Cardiac septum (tissue), 1 donor: ENCODE data around the gene DSG1. TPM values are rescaled to one million over a fixed set of nuclear protein-coding genes. Genes with fewer than 3 reads are reported as not detected.
"Not testable (repeated sequence)": the region's sequence is repeated elsewhere in the genome, so short reads cannot be mapped to it uniquely, and the experiment has no call there.

Experiments used
- DNase-seq: peaks from one replicate; pipeline ENCODE4 v3.0.0-alpha.2; 2020; ENCODE audit warnings: low spot score
- intact Hi-C: fragments of 100-400 bp; cut with DNase I; formaldehyde crosslinking; loops from one replicate; pipeline ENCODE4 v1.14.0; 2022
- total RNA-seq: library from RNA; stranded (reverse); fragmentation: NEBNext Ultra II Directional; extraction: Animal tissue kit (Norgen Biotek cat#: 25700); gene quantifications from one replicate; pipeline ENCODE4 v1.2.1, GENCODE V29; 2021
- donor health status: DM: no; HTN: no; CAD: no.

DSG1 gene
- total RNA-seq, 1 donor from 2014 or later = 0.89 TPM

- intact Hi-C loops = no loop called here
- DNase-seq = no peak
These were observed 7.1 kb downstream of the DSG1 start for GRCh38 chr18:31325051-31325450.

- intact Hi-C loops = no loop called here
- DNase-seq = no peak
These were observed 12.0 kb downstream of the DSG1 start for GRCh38 chr18:31329787-31330438.

GRCh38 chr18:31343454-31343853, 25.5 kb downstream of the DSG1 start:
- DNase-seq = no peak
- intact Hi-C loops = no loop called here

GRCh38 chr18:31353336-31353735, 35.4 kb downstream of the DSG1 start:
- intact Hi-C loops, DNase-seq: not testable (repeated sequence)

- intact Hi-C loops = no loop called here
- no peak for DNase-seq
These were observed 37.0 kb downstream of the DSG1 start for GRCh38 chr18:31354990-31355389.

GRCh38 chr18:31356025-31356424, 38.1 kb downstream of the DSG1 start:
- intact Hi-C loops = no loop called here

GRCh38 chr18:31364190-31364589, 46.2 kb downstream of the DSG1 start:
- DNase-seq = no peak
- intact Hi-C loops = no loop called here

More at GRCh38 chr18:31356025-31356424, 38.1 kb downstream of the DSG1 start:
- DNase-seq = no peak

- DNase-seq = no peak
- intact Hi-C loops = no loop called here
These were observed 51.5 kb downstream of the DSG1 start for GRCh38 chr18:31369478-31369877.

GRCh38 chr18:31371989-31372388, 54.0 kb downstream of the DSG1 start:
- no peak for DNase-seq
- intact Hi-C loops = no loop called here

- no peak for DNase-seq
- intact Hi-C loops = no loop called here
These were observed 55.7 kb downstream of the DSG1 start for GRCh38 chr18:31373641-31374040.

- no peak for DNase-seq
- intact Hi-C loops = no loop called here
These were observed 58.5 kb downstream of the DSG1 start, which contains the start of gene DSG4 for GRCh38 chr18:31376477-31376876. TSS of gene DSG4 (plus strand) at chr18:31376777. CDS start at chr18:31376912, 135 bp downstream.

- intact Hi-C loops = no loop called here
- DNase-seq = no peak
These were observed 63.0 kb downstream of the DSG1 start for GRCh38 chr18:31380912-31381311.

GRCh38 chr18:31382107-31382506, 64.1 kb downstream of the DSG1 start:
- no peak for DNase-seq
- intact Hi-C loops = no loop called here

- intact Hi-C loops = no loop called here
- no peak for DNase-seq
These were observed 68.8 kb downstream of the DSG1 start for GRCh38 chr18:31386741-31387140.

- no peak for DNase-seq
- intact Hi-C loops = no loop called here
These were observed 75.3 kb downstream of the DSG1 start for GRCh38 chr18:31393286-31393685.

GRCh38 chr18:31396796-31397612, 79.0 kb downstream of the DSG1 start:
- intact Hi-C loops = no loop called here
- no peak for DNase-seq

GRCh38 chr18:31398191-31398590, 80.2 kb downstream of the DSG1 start:
- no peak for DNase-seq
- intact Hi-C loops = no loop called here

- intact Hi-C loops = no loop called here
- no peak for DNase-seq
These were observed 81.5 kb downstream of the DSG1 start for GRCh38 chr18:31399306-31400032.

GRCh38 chr18:31401156-31402025, 83.4 kb downstream of the DSG1 start:
- no peak for DNase-seq
- intact Hi-C loops = no loop called here

GRCh38 chr18:31402026-31402373, 84.0 kb downstream of the DSG1 start:
- intact Hi-C loops = no loop called here
- DNase-seq = no peak
